ENCODE results near the gene ADGRG3. TPM values are rescaled to one million over a fixed set of nuclear protein-coding genes. Genes with fewer than 3 reads are reported as not detected.

Gene ADGRG3
- total and polyA plus RNA-seq, 2 experiments from 2014 or later: not detected

GRCh38 chr16:57677622-57678369 is 9.7 kb downstream of the ADGRG3 start:
- DNase-seq (ENCODE audit: low spot score): no peak
- H3K4me3 ChIP-seq: no peak overlapping the region
- no peak overlapping the region for H3K27ac ChIP-seq
- no peaks in the 10 kb centered on the region for H3K9me2 ChIP-seq (replicated peaks; ENCODE audit: insufficient read depth)
- H3K4me2 ChIP-seq: no peak overlapping the region
- WGBS (ENCODE audit: low lambda C conversion rate, missing lambda C conversion rate): 73% methylated on average over 14 of the region's 14 CpGs
- TF ChIP-seq EZH2phosphoT487 (IDR thresholded peaks at IDR 0.05; ENCODE audit: low read depth, severe bottlenecking, unreplicated experiment) (no peak), CTCF (IDR thresholded peaks at IDR 0.05; ENCODE audit: poor library complexity) (no peak), EZH2 (IDR thresholded peaks at IDR 0.05; ENCODE audit: borderline replicate concordance) (no peak)
- H3K27me3 ChIP-seq: no peaks in the 10 kb centered on the region
- H2AFZ ChIP-seq: no peak overlapping the region
- no peaks in the 10 kb centered on the region for H4K20me1 ChIP-seq (ENCODE audit: insufficient read depth, poor library complexity, severe bottlenecking)
- H3K4me1 ChIP-seq (ENCODE audit: insufficient read depth): no peaks in the 10 kb centered on the region
- H3K9me3 ChIP-seq (ENCODE audit: low read depth): no peaks in the 10 kb centered on the region
- H3K79me2 ChIP-seq: no peaks in the 10 kb centered on the region
- no peaks in the 10 kb centered on the region for H3K36me3 ChIP-seq (replicated peaks; ENCODE audit: insufficient read depth, low read depth)

GRCh38 chr16:57679016-57679415 is 10.9 kb downstream of the ADGRG3 start:
- Histone ChIP-seq H3K4me3 (no peak overlapping the region), H3K27ac (no peak overlapping the region), H2AFZ (no peak overlapping the region), H3K9me3 (ENCODE audit: low read depth) (no peaks in the 10 kb centered on the region), H3K4me1 (ENCODE audit: insufficient read depth) (no peaks in the 10 kb centered on the region), H3K36me3 (replicated peaks; ENCODE audit: insufficient read depth, low read depth) (no peaks in the 10 kb centered on the region), H4K20me1 (ENCODE audit: insufficient read depth, poor library complexity, severe bottlenecking) (no peaks in the 10 kb centered on the region), H3K4me2 (no peak overlapping the region), H3K79me2 (no peaks in the 10 kb centered on the region), H3K9me2 (replicated peaks; ENCODE audit: insufficient read depth) (no peaks in the 10 kb centered on the region), H3K27me3 (no peaks in the 10 kb centered on the region)
- TF ChIP-seq CTCF (IDR thresholded peaks at IDR 0.05; ENCODE audit: poor library complexity) (no peak), EZH2phosphoT487 (IDR thresholded peaks at IDR 0.05; ENCODE audit: low read depth, severe bottlenecking, unreplicated experiment) (no peak), EZH2 (IDR thresholded peaks at IDR 0.05; ENCODE audit: borderline replicate concordance) (no peak)
- no peak for DNase-seq (ENCODE audit: low spot score)
- WGBS (ENCODE audit: low lambda C conversion rate, missing lambda C conversion rate): 89% methylated on average over 12 of the region's 12 CpGs

- Histone ChIP-seq H4K20me1 (ENCODE audit: insufficient read depth, poor library complexity, severe bottlenecking) (no peaks in the 10 kb centered on the region), H3K4me1 (ENCODE audit: insufficient read depth) (no peaks in the 10 kb centered on the region), H3K27me3 (no peaks in the 10 kb centered on the region), H3K4me3 (no peak overlapping the region), H3K9me3 (ENCODE audit: low read depth) (no peaks in the 10 kb centered on the region), H2AFZ (no peak overlapping the region), H3K79me2 (no peaks in the 10 kb centered on the region), H3K36me3 (replicated peaks; ENCODE audit: insufficient read depth, low read depth) (no peaks in the 10 kb centered on the region), H3K27ac (no peak overlapping the region), H3K9me2 (replicated peaks; ENCODE audit: insufficient read depth) (no peaks in the 10 kb centered on the region), H3K4me2 (no peak overlapping the region)
- no peak for DNase-seq (ENCODE audit: low spot score)
- no peak for TF ChIP-seq EZH2phosphoT487 (IDR thresholded peaks at IDR 0.05; ENCODE audit: low read depth, severe bottlenecking, unreplicated experiment)
- no peak for TF ChIP-seq CTCF (IDR thresholded peaks at IDR 0.05; ENCODE audit: poor library complexity)
- no peak for TF ChIP-seq EZH2 (IDR thresholded peaks at IDR 0.05; ENCODE audit: borderline replicate concordance)
- 75% methylated on average over 6 of the region's 7 CpGs for WGBS (ENCODE audit: low lambda C conversion rate, missing lambda C conversion rate)
Measured at GRCh38 chr16:57679767-57680482, 11.8 kb downstream of the ADGRG3 start.
